GM18873 (cell line): Measurements from ENCODE around the gene GREM2.

Experiments
- ATAC-seq: cut with Tn5 transposase; IDR thresholded peaks from one replicate; pipeline ENCODE4 v1.9.1; 2021; ENCODE audit warnings: mild to moderate bottlenecking, moderate library complexity, moderate number of reproducible peaks; ENCODE audit not compliant: unreplicated experiment, low FRiP score

GREM2 gene

DNA sequence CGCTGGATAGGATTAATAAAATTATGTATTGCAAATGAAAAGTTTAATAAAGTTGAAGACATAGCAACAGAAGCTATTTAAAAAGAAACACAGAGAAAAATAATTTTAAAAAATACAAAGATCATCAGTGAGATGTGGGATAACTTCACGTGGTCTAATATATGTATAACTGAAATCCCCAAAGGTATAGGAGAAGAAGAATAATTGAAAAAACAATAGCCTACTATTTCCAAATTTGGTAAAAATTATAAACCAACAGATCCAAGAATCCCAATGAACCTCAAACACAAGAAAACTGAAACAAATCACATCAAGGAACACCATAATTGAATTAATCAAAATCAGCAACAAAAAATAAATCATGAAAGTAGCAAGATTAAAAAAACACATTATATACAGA is 44.9 kb downstream of the GREM2 start:
- ATAC-seq: no peak

DNA sequence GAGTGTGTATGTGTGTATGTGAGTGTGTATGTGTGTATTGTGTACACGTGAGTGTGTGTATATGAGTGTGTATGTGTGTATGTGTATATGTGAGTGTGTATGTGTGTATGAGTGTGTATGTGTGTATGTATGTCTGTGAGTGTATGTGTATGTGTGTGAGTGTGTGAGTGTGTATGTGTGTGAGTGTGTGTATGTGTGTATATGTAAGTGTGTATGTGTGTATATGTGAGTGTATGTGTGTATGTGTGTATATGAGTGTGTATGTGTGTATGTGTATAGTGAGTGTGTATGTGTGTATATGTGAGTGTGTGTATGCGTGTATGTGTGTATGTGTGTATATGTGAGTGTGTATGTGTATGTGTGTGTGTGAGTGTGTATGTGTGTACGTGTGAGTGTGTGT is 49.2 kb downstream of the GREM2 start:
- ATAC-seq: no peak

GRCh38 chr1:240562111-240562590 is 49.8 kb downstream of the GREM2 start:
- no peak for ATAC-seq

DNA sequence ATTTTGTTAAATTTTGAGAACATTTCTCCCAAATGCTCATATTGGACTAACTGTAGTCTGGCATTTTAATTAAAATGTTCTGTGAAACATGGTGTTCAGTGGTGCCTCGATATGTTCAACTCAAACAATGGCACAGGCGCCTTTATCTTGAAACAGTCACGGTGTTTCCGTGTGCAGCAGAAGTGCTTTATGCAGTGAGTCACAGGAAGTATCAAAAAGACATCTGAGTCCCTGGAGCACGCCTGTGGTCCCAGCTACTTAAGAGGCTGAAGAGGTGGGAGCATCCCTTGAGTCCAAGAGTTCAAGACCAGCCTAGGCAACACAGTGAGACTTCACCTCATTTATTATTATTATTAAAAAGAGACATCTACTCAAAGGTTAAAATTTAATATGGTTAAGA is 52.2 kb downstream of the GREM2 start:
- ATAC-seq: no peak

GRCh38 chr1:240555524-240555923 is 56.4 kb downstream of the GREM2 start:
- ATAC-seq: no peak

GRCh38 chr1:240553351-240553750 is 58.6 kb downstream of the GREM2 start:
- ATAC-seq: no peak

GRCh38 chr1:240539769-240540414 is 72.1 kb downstream of the GREM2 start:
- no peak for ATAC-seq

DNA sequence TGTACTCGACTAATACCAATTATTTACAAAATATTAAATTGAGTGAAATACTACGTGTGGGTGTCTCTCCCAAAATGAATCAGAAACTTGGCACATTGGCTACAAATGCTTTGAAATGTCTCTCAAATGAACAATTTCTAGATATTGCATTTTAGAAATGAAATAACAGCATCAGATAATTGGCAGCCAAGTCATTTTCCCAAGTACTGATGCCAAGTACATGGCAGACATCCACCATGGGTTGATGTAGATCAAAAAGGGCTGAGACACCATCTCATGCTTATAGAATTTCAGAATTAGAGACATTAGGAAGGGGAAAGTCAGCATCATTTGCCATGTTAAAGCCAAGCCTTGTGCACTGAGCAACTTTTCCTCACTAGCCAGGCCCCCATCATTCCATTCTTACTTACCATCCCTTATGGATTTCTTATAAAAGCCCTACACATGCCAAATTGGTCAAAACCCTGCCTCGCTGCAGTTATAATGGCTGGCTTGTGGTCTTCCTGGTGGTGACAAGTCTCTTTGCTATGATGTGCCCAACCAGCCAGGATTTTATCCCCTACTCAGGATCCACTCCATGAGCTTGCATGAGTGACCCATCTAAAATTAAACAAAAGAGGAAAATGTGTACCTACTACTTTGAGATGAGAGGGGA is 73.1 kb downstream of the GREM2 start:
- no peak for ATAC-seq

DNA sequence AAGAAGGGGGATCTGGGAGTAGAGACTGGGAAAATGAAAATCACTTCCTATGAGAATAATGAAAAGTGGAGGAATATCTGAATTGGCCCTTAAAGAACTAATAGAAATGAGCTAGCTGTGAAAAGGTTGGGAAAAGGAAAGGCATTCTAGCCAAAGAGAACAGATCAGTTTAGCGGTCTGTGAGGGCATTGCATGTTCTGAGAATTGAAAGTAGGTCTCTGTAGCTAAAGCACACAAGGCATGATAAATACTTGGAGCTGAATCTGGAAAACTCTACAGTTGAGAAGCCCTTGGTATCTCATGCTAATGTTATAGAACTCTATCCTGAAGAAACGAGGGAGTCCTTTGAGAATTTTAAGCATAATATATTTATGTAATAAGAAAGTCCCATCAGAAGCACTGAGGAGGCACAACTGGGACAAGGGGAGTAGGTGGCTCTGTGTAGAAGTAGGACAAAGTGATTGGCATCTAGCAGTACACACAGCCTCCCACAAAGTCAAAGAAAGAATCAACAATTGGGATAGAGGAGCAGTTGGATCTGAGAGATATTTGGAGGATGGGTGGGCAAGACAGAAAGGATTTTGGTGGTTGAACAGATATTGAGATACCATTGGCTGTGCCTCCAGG is 78.7 kb downstream of the GREM2 start:
- no peak for ATAC-seq

DNA sequence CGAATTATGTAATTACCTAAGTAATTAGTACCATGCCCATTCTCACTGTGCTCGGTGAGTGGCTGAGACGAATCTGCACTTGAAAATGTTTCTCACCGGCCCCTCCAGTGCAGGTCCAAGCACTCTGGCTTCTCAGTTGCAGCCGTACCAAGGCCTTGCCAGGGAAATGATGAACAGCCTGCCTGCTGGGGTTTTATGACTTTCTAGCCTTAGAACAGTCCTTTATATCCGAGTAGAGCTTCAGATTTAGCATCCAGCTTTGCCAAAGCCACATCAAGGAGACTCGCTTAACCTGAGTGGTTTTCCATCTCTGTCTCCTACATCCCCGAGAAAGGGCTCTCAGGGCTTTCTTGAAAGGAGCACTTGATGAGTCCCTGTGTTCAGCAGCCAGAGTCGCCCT is 83.4 kb downstream of the GREM2 start:
- ATAC-seq: no peak

- no peak for ATAC-seq
Observed at GRCh38 chr1:240527086-240527485, 84.9 kb downstream of the GREM2 start.

- ATAC-seq: no peak
Observed at GRCh38 chr1:240526312-240526711, 85.6 kb downstream of the GREM2 start.

GRCh38 chr1:240524356-240525069 is 87.4 kb downstream of the GREM2 start:
- ATAC-seq: no peak

GRCh38 chr1:240522122-240522822 is 89.7 kb downstream of the GREM2 start:
- ATAC-seq: no peak

DNA sequence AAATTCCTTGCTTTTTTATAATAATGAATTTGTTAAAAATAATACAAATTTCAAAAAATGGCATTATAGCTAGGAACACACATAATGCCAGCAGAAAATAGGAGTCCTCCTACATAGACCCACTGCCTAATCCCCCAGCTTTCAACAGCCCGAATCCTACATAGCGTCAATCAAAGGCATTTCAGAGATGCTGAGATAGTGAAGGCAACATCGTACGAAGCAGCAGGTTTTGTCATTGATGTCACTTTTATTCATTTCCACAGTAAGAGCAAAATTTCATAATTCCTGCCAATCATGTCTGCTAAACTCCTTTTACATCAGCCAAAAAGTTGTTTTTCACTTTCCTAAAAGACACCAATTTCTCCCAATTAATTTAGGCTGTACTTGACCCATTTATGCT is 94.1 kb downstream of the GREM2 start:
- ATAC-seq: no peak

DNA sequence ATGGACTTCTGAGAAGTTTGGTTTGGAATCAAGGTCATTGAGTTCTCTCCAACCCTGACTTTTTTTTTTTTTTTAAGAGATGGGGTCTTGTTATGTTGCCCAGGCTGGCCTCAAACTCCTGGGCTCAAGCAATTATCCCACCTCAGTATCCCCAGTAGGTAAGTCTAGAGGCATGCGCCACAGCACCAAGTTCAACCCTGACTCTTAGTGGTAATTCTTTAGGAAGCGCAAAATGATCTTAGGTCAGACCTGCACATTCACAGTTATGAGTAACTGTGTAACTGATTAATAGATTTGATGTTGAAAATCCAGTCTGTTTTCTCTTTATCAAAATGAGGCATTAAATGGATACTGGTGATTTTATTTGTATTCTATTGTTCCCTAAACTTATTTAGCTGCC is 95.9 kb downstream of the GREM2 start:
- no peak for ATAC-seq

DNA sequence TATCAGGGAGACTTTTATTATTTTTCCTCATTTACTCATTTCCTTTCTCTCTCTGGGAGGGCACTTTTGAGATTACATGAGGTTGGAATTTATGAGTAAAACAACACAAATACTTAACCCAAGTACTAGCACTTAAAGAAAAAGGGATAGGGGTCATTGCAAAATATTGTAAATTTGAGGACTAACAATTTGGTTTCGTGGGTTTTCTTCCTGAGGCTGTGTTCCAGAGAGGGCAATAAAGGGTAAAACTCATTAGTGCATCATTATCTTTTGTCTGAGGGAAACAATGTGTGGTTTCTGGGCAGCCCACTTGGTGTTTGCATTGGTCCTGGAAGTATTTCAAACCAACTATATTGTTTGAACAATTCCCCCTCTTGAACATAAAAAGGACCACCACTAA is 96.5 kb downstream of the GREM2 start:
- no peak for ATAC-seq

- ATAC-seq: no peak
Observed at GRCh38 chr1:240511789-240512188, 100.2 kb downstream of the GREM2 start.

DNA sequence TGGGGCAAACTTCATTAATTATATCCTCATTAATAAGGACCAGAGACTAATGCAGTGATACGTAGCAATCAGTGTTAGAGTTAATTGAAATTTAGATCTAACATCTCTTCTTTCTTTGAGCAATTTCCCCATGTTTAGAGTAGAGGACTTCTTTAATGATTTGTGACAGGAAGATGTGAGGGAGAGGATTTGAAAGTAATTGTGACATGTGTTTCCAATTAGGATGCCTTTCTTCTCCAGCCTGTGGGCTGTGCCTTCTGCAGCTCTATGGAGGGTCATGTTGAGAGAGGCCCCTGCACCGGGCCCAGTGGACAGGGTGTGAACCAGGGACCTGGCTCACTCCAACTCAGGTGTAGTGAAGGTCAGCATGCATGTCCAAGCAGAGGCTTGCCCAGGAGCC is 103.0 kb downstream of the GREM2 start:
- no peak for ATAC-seq

DNA sequence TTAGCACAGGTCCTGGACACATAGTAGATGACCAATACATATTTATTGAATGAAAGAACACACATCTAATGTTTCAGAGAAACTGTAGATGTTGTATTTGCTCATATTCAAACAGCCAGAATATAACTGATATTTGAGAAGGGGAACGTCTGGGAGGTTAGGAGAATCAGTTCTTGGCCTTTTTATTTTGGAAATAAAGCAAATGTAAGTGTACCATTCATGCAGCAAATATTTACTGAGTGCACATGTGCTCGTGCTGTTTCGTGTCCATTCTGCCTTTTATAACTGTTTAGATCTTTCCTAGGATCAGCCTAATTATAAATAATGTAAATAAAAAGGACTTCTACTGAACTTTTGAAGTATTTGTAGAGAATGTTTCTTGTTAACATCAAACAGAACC is 103.8 kb downstream of the GREM2 start:
- ATAC-seq: no peak

DNA sequence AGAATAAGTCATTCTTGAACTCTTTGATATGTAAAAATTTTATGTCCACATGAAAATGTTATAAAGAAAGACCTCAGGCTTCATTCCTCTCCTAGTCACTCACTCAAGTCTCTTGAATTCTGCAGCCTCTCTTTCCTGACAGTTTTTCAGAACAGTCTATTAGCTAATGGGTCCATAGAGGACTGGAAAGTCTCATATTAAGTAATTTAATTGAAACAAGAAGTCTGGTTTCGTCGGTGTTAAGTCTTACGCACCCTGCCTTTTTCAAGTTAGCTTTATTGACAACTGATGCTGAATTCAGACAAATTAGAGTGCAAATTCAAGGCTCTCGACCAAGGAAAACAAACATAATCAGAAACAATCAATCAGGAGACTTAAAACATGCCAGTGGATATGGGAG is 105.8 kb downstream of the GREM2 start:
- ATAC-seq: no peak
